Left hindlimb (tissue), 1 donor: ENCODE measurements around the gene AEN.
A peak's percentile ranks its signal among the peaks of the same experiment; 100 is the strongest.

Source experiments
- DNase-seq: peaks from one replicate; pipeline ENCODE4 v3.0.0-alpha.2; 2018

The AEN gene

DNA sequence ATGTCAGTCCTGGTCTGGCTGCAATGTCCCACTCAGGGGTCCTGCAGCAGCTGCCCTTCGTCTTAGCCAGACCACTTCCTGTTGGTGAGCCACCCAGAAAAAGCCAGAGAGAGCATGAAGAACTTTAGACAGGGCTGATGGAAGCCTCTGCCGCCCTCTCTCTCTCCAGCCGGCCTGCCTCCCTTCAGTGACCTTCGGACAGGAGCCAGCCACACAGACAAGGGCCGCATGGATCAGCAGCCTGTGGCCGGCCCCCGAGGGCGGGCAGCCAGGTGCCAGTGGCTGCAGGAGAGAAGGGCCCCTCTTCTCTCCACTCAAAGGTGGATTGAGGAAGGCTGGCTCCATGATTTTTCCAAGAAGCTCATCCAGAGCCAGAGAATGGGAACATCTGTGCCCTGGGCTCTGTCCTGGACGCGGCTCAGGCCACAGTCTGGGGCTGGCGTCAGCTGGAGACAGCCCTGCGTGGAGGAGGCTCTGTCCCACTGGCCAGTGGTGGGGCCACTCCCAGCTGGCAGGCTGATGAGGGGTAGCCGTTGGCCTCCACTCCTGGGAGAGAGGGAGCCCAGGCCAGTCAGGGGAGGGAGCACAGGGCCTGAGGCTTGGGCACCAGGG lies 60.6 kb downstream of the AEN start:
- peak; percentile 78 for DNase-seq
